NCI-H2196 treated with DMSO at 0.1 percent for 48 hours (cell line): ENCODE results near the gene VRTN.
A peak's percentile ranks its signal among the peaks of the same experiment; 100 is the strongest.
"Not testable (repeated sequence)": the region's sequence is repeated elsewhere in the genome, so short reads cannot be mapped to it uniquely, and the experiment has no call there.

Experiments used
- DNase-seq: peaks from one replicate; lab custom pipeline; 2025; ENCODE audit not compliant: unreplicated experiment; lab: John Stamatoyannopoulos, UW

Gene VRTN

GRCh38 chr14:74348241-74348734 is at the start of gene VRTN:
Gene VRTN, plus strand, starts transcription at chr14:74348471. Its CDS starts 8,313 bp downstream, at chr14:74356784.
- DNase-seq: no peak

- no peak for DNase-seq
Observed at GRCh38 chr14:74299061-74299545, 49.2 kb upstream of the VRTN start.

GRCh38 chr14:74301594-74302151 is 46.6 kb upstream of the VRTN start:
- no peak for DNase-seq

GRCh38 chr14:74302152-74302628 is 46.1 kb upstream of the VRTN start:
- DNase-seq: no peak

GRCh38 chr14:74302634-74303569 is 45.4 kb upstream of the VRTN start, which contains the start of gene ABCD4:
Gene ABCD4, minus strand, starts transcription at chr14:74302934. Its CDS starts 22 bp downstream, at chr14:74302912.
- DNase-seq: peak; percentile 86

- no peak for DNase-seq
Observed at GRCh38 chr14:74308695-74309094, 39.6 kb upstream of the VRTN start.

GRCh38 chr14:74309125-74310022 is 38.9 kb upstream of the VRTN start:
- DNase-seq: no peak

GRCh38 chr14:74312161-74312560 is 36.1 kb upstream of the VRTN start:
- DNase-seq: no peak

- no peak for DNase-seq
Observed at GRCh38 chr14:74313601-74314000, 34.7 kb upstream of the VRTN start.

GRCh38 chr14:74314576-74314975 is 33.7 kb upstream of the VRTN start:
- no peak for DNase-seq

- DNase-seq: no peak
Observed at GRCh38 chr14:74324931-74325361, 23.3 kb upstream of the VRTN start.

- no peak for DNase-seq
Observed at GRCh38 chr14:74325446-74325845, 22.8 kb upstream of the VRTN start.

GRCh38 chr14:74326369-74327152 is 21.7 kb upstream of the VRTN start:
- no peak for DNase-seq

GRCh38 chr14:74329950-74330552 is 18.2 kb upstream of the VRTN start:
- not testable (repeated sequence) for DNase-seq

- DNase-seq: no peak
Observed at GRCh38 chr14:74333909-74334308, 14.4 kb upstream of the VRTN start.

GRCh38 chr14:74346341-74346740 is 1.9 kb upstream of the VRTN start:
- no peak for DNase-seq

GRCh38 chr14:74347097-74347794 is 1.0 kb upstream of the VRTN start:
- DNase-seq: no peak

- no peak for DNase-seq
Observed at GRCh38 chr14:74347795-74348100, 523 bp upstream of the VRTN start.
